GM19351 (cell line): ENCODE results near the gene PCSK1.
"Not testable (repeated sequence)": the region's sequence is repeated elsewhere in the genome, so short reads cannot be mapped to it uniquely, and the experiment has no call there.

Experiments
- ATAC-seq: cut with Tn5 transposase; IDR thresholded peaks from one replicate; pipeline ENCODE4 v1.9.1; 2021; ENCODE audit warnings: mild to moderate bottlenecking, moderate library complexity; ENCODE audit not compliant: unreplicated experiment

PCSK1 gene

DNA sequence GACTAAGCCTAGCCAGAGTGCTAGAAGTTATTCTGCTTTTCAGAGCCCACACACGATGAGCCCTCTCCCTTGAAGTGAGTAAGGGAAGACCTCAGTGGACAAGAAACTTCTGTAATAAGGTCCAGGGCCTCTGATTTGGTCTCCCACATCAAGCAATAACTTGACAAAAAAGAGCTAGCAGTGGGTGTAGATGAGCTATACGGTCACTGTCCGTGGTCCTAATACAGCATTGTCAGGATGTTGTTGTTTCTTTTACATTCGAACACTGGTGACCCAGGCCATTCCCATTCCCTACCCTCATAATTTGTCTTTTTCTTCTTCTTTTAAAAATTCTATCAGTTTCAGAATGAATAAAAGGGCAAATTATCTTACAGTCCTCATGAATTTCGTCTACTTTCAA lies 5.2 kb downstream of the PCSK1 start:
- no peak for ATAC-seq

GRCh38 chr5:96426831-96427230 lies 6.2 kb downstream of the PCSK1 start:
- no peak for ATAC-seq

- ATAC-seq: no peak
These were observed 7.6 kb downstream of the PCSK1 start for GRCh38 chr5:96425443-96425842.

DNA sequence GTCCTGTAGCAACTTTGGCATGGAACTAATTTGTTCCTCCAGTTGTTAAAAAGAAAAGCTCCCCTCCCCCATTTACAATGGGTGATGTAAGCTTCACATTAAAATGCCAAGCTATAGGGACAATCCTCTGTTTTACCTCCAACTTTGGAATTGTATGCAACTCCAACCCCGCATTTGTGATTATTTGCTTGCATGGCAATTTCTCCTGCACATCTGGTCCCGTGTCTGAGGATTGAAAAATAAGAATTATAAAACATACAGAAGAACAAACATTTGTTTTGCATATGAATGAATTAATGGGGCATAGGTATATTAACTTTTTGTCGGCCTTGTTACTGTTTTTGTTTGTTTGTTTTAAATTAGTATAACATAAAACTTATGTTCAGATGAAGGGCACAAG lies 17.2 kb downstream of the PCSK1 start:
- no peak for ATAC-seq

- ATAC-seq: no peak
These were observed 20.1 kb downstream of the PCSK1 start for GRCh38 chr5:96412868-96413449.

- no peak for ATAC-seq
These were observed 23.0 kb downstream of the PCSK1 start for GRCh38 chr5:96410013-96410412.

DNA sequence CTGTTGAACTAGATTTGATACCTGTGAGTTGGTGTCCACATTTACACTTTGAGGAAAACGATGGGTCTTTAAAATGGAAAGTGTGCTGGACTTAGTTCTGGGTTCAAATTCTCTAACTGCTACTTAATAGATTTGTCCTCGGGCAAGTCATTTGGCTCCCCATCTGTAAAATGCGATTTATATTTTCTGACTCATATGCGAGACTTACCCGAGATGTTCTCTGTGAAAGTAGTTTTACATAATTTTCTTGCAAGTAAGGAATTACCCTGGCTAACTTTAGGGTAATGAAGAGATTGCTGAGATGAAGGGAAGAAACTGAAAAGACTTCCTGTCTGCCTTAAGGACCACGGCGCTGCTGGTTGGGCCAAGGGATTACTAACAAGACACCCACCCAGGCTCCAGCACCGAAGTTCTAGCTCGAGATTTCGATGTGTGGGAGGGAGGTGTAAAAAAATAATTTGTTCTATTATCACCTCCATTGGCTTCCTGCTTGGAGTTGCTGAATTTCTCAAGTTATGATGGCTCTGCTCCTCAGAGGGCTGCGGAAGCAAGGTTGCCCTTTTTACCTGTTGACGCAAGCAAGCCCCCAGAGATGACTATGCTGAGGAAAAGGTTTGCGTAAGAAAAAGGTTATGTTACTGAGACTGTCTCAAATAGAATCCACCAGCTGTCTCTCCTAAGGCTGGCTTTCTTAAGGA lies 24.1 kb downstream of the PCSK1 start:
- no peak for ATAC-seq

- ATAC-seq: no peak
These were observed 24.8 kb downstream of the PCSK1 start for GRCh38 chr5:96408210-96408777.

- ATAC-seq: no peak
These were observed 25.6 kb downstream of the PCSK1 start for GRCh38 chr5:96407436-96407835.

- ATAC-seq: no peak
These were observed 28.7 kb downstream of the PCSK1 start for GRCh38 chr5:96404191-96404867.

GRCh38 chr5:96402500-96402899 lies 30.5 kb downstream of the PCSK1 start:
- no peak for ATAC-seq

GRCh38 chr5:96396878-96397277 lies 36.2 kb downstream of the PCSK1 start:
- no peak for ATAC-seq

GRCh38 chr5:96395295-96395694 lies 37.8 kb downstream of the PCSK1 start:
- ATAC-seq: not testable (repeated sequence)

GRCh38 chr5:96391921-96392320 lies 41.1 kb downstream of the PCSK1 start:
- no peak for ATAC-seq

DNA sequence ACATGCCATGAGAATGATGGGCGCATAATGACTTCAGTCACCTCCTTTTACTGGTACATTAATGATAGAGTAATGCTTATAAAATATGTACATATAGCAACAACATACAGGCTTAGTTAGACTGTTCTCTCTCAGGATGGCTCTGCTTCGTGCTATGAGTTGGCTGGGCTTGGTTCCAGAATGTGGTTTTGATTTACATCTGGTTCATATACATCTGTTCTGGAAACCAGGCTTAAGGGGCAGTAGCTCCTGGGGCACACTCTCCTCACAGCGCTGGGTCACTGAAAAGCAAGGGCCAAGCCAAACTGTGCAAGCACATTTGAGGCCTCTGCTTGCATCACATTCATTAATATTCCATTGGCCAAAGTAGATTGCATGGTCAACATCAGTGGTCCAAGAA lies 44.9 kb downstream of the PCSK1 start:
- ATAC-seq: no peak

GRCh38 chr5:96387616-96388015 lies 45.4 kb downstream of the PCSK1 start:
- ATAC-seq: no peak

DNA sequence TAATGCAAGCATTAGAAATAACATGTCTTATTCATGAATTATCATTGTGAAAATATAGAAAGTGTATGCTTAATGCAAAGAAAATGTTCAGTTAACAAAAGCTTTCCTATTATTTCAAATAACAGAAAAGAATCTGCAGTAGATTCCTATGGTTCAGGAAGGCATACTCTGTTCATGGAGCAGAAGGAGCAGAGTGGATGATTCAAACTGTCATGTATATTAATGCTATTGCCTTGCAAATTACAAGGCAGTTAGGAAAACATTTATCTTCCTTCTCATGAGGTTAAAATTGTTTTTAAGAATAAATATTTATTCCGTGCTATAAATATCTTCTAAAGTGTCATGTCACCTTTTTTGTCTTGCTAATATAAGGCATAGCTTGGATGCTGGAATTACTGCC lies 47.5 kb downstream of the PCSK1 start:
- no peak for ATAC-seq

DNA sequence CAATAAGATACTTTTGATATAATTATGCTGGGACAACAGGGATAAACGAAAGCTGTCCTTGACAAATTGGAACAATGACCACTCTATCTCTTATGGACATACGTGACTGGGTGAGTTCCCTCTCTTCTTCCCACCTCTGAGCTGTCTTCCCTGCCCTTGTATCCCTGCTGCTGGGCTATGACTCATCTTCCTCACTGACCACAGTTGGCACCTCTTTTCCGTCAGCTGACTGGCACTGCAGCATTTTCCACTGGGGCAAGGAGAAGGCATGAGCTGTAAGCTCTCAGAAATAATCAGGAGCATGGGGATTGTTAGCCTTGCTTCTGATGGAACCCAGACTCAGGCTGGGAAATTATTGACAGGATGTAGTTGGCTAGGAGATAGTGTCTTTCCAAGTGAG lies 48.7 kb downstream of the PCSK1 start:
- no peak for ATAC-seq

DNA sequence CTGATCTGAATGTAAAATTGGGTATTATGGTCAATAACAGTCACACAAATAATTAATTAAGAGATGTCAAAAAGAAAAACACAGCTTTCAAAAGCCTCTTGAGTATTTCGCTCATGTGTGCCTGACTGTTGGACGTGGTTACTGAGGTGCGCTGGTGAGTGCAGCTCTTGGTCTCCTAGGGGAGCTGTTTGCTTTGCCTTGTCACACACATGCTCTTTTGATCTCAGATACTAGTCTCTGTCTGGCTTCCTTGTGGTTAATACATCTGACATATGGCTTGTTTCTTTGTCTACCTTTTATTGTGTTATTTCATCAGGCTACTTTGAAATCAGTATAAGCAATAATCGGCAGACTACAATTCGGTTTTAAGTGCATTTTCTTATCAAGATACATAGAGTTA lies 51.5 kb downstream of the PCSK1 start:
- no peak for ATAC-seq

GRCh38 chr5:96379896-96380295 lies 53.2 kb downstream of the PCSK1 start:
- ATAC-seq: no peak

- ATAC-seq: no peak
These were observed 55.5 kb downstream of the PCSK1 start for GRCh38 chr5:96377597-96377996.

GRCh38 chr5:96377167-96377566 lies 55.9 kb downstream of the PCSK1 start:
- ATAC-seq: no peak
